Measurements from ENCODE around the gene ST7.

- TF ChIP-seq CTCF (IDR thresholded peaks at IDR 0.05; ENCODE audit: poor library complexity) = no peak
- no peak for TF ChIP-seq EZH2 (IDR thresholded peaks at IDR 0.05; ENCODE audit: borderline replicate concordance)
Observed at GRCh38 chr7:117205873-117206272, 252.6 kb downstream of the ST7 start.

Measured in hepatocyte (in vitro differentiated cells).